Body of pancreas (tissue), 4 donors: Measurements from ENCODE around the gene TMEM45A. TPM values are rescaled to one million over a fixed set of nuclear protein-coding genes. Genes with fewer than 3 reads are reported as not detected.

Experiments
- ATAC-seq: fragments of 150-250 bp; one replicate; pipeline ENCODE4 v1.9.1; 2016
- DNase-seq, 4 donors: peaks; one replicate each; pipeline ENCODE4 v3.0.0-alpha.2; 2019
- H3K27ac ChIP-seq, 4 donors: fragments of 200-600 bp; sonication (generic); 1 replicate in 3 of 4; 2 replicates in 1 of 4; pipeline versions ENCODE4 v1.5.1 to v1.6.1; 2016 to 2019; ENCODE audit warnings: mild to moderate bottlenecking in 1 of 4, mixed read lengths in 1 of 4, moderate library complexity in 1 of 4
- H3K27me3 ChIP-seq, 2 donors: fragments of 200-600 bp; sonication (generic); one replicate each; pipeline ENCODE4 v1.6.0; 2016; ENCODE audit warnings: mild to moderate bottlenecking in 1 of 2
- H3K36me3 ChIP-seq, 2 donors: fragments of 200-600 bp; sonication (generic); replicated peaks in 1 of 2; 2 replicates each; pipeline ENCODE4 v1.5.1; 2016; ENCODE audit warnings: low read depth in 2 of 2; ENCODE audit not compliant: insufficient read depth in 1 of 2
- H3K4me1 ChIP-seq: fragments of 200-600 bp; sonication (generic); one replicate; pipeline ENCODE4 v1.6.0; 2016
- H3K4me3 ChIP-seq, 2 donors: fragments of 200-600 bp; sonication (generic); 1 replicate in 1 of 2; 2 replicates in 1 of 2; pipeline ENCODE4 v1.5.1; 2016 to 2019
- H3K9me3 ChIP-seq, 3 donors: fragments of 200-600 bp; sonication (generic); 1 replicate in 2 of 3; 2 replicates in 1 of 3; pipeline ENCODE4 v1.5.1; 2016
- CTCF ChIP-seq, 7 experiments: fragments of 450-650 bp in 4 of 7; fragments of 200-600 bp in 3 of 7; sonication (generic) in 3 of 7; IDR thresholded peaks; one replicate each; pipeline ENCODE4 v1.5.1; 2016 to 2019; ENCODE audit warnings: antibody characterized with exemption in 7 of 7
- POLR2A ChIP-seq, 3 donors: fragments of 450-650 bp; IDR thresholded peaks; one replicate each; pipeline ENCODE4 v1.6.1; 2016; ENCODE audit warnings: antibody characterized with exemption in 3 of 3, mild to moderate bottlenecking in 2 of 3
- WGBS, 2 donors: methylation state at CpG; one replicate each; pipeline ENCODE4 v1.1.5; 2017; 5-methylcytosine and 5-hydroxymethylcytosine counted together
- intact Hi-C: fragments of 100-400 bp; cut with DNase I; formaldehyde crosslinking; loops from one replicate; pipeline ENCODE4 v1.15.1; 2023
- total RNA-seq, 2 donors: library from RNA; depleted of rRNA; stranded (reverse); fragments of >200 nt; gene quantifications; one replicate each; pipeline ENCODE4 v1.1.0, GENCODE V29; 2016

Gene TMEM45A
- total RNA-seq, 2 donors from 2014 or later, result 13.7 to 24.1 TPM

- Histone ChIP-seq H3K27me3 (no peaks in the 10 kb centered on the region), H3K27ac (no peak overlapping the region), H3K4me1 (no peaks in the 10 kb centered on the region), H3K4me3 (no peak overlapping the region), H3K36me3 (no peaks in the 10 kb centered on the region), H3K9me3 (no peaks in the 10 kb centered on the region)
- DNase-seq (no peak), ATAC-seq (no peak)
- intact Hi-C loops, result no loop called here
- TF ChIP-seq CTCF (IDR thresholded peaks at IDR 0.05), result no peak
- no peak for TF ChIP-seq POLR2A (IDR thresholded peaks at IDR 0.05)
- WGBS, 2 donors, result 35 to 39% methylated on average over 2 of the region's 2 CpGs
These were observed 10.2 kb upstream of the TMEM45A start for GRCh38 chr3:100482176-100482575.

- no peak for ATAC-seq
- DNase-seq, result no peak
- TF ChIP-seq POLR2A (IDR thresholded peaks at IDR 0.05) (no peak), CTCF (IDR thresholded peaks at IDR 0.05) (no peak)
- intact Hi-C loops, result no loop called here
- Histone ChIP-seq H3K27me3 (no peaks in the 10 kb centered on the region), H3K36me3 (no peaks in the 10 kb centered on the region), H3K4me1 (no peaks in the 10 kb centered on the region), H3K4me3 (no peak overlapping the region), H3K9me3 (no peaks in the 10 kb centered on the region), H3K27ac (no peak overlapping the region)
- 81 to 85% methylated on average over 1 of the region's 1 CpG for WGBS, 2 donors
These were observed 8.9 kb upstream of the TMEM45A start for GRCh38 chr3:100483529-100483928.

- WGBS, 2 donors, result 82 to 89% methylated on average over 2 of the region's 2 CpGs
- no peaks in the 10 kb centered on the region for H3K36me3 ChIP-seq
- peaks cover 8% of the 10 kb centered on the region for H3K4me1 ChIP-seq
- no peak overlapping the region for H3K27ac ChIP-seq
- no peak for DNase-seq
- peaks cover 0 to 4% (median 0%) of the 10 kb centered on the region in 3 donors for H3K9me3 ChIP-seq
- intact Hi-C loops, result no loop called here
- no peak for ATAC-seq
- TF ChIP-seq POLR2A (IDR thresholded peaks at IDR 0.05) (no peak), CTCF (IDR thresholded peaks at IDR 0.05) (no peak)
- no peaks in the 10 kb centered on the region for H3K27me3 ChIP-seq
- H3K4me3 ChIP-seq, result no peak overlapping the region
These were observed 5.6 kb upstream of the TMEM45A start for GRCh38 chr3:100486808-100487207.

- ATAC-seq (no peak), DNase-seq (no peak)
- H3K27ac ChIP-seq, result no peak overlapping the region
- peaks cover 11% of the 10 kb centered on the region for H3K4me1 ChIP-seq
- no peak overlapping the region for H3K4me3 ChIP-seq
- no peaks in the 10 kb centered on the region for H3K36me3 ChIP-seq
- intact Hi-C loops, result no loop called here
- H3K9me3 ChIP-seq, result peaks cover 0 to 4% (median 0%) of the 10 kb centered on the region in 3 donors
- TF ChIP-seq POLR2A (IDR thresholded peaks at IDR 0.05), result no peak
- TF ChIP-seq CTCF (IDR thresholded peaks at IDR 0.05), result no peak
- WGBS, 2 donors, result 74 to 100% methylated on average over 1 of the region's 1 CpG
- H3K27me3 ChIP-seq, result no peaks in the 10 kb centered on the region
These were observed 3.3 kb upstream of the TMEM45A start for GRCh38 chr3:100489118-100489517.

- H3K4me1 ChIP-seq, result peaks cover 3% of the 10 kb centered on the region
- ATAC-seq (no peak), DNase-seq (no peak)
- no peak for TF ChIP-seq POLR2A (IDR thresholded peaks at IDR 0.05)
- no peak for TF ChIP-seq CTCF (IDR thresholded peaks at IDR 0.05)
- no peak overlapping the region for H3K27ac ChIP-seq
- intact Hi-C loops, result no loop called here
- H3K9me3 ChIP-seq, result no peaks in the 10 kb centered on the region
- H3K36me3 ChIP-seq, result no peaks in the 10 kb centered on the region
- no peaks in the 10 kb centered on the region for H3K27me3 ChIP-seq
- H3K4me3 ChIP-seq, result no peak overlapping the region
These were observed 4.4 kb downstream of the TMEM45A start for GRCh38 chr3:100496711-100497261.
